Epithelial cell of proximal tubule (primary cell): ENCODE measurements around the gene RNASE1. TPM values are rescaled to one million over a fixed set of nuclear protein-coding genes. Genes with fewer than 3 reads are reported as not detected.

Experiments used
- DNase-seq: peaks from one replicate; pipeline ENCODE4 v3.0.0-alpha.2; 2011; ENCODE audit warnings: low read depth
- H3K4me3 ChIP-seq: 2 replicates; pipeline ENCODE4 v1.5.1; 2011; ENCODE audit warnings: low read depth, mild to moderate bottlenecking, low read length
- CTCF ChIP-seq: conservative IDR thresholded peaks from 2 replicates; pipeline ENCODE4 v1.5.1; 2012; ENCODE audit warnings: low read depth, mild to moderate bottlenecking, low read length
- total RNA-seq: library from RNA; depleted of rRNA; stranded (reverse); fragments of >200 nt; gene quantifications from 2 replicates; pipeline ENCODE4 v1.2.3, GENCODE V29; 2015

The RNASE1 gene
- total RNA-seq, 1 donor from 2014 or later, result 0.40 TPM

- no peak for DNase-seq
- H3K4me3 ChIP-seq, result no peak overlapping the region
- TF ChIP-seq CTCF, result no peak
These were observed 4.9 kb upstream of the RNASE1 start for GRCh38 chr14:20807304-20808161.

GRCh38 chr14:20805485-20805884 is 2.8 kb upstream of the RNASE1 start:
- DNase-seq, result no peak
- TF ChIP-seq CTCF, result no peak
- H3K4me3 ChIP-seq, result no peak overlapping the region

GRCh38 chr14:20803223-20803622 is 579 bp upstream of the RNASE1 start:
- DNase-seq, result no peak
- no peak overlapping the region for H3K4me3 ChIP-seq
- no peak for TF ChIP-seq CTCF

GRCh38 chr14:20801726-20802125 is 918 bp downstream of the RNASE1 start:
- TF ChIP-seq CTCF, result no peak
- no peak overlapping the region for H3K4me3 ChIP-seq
- no peak for DNase-seq

GRCh38 chr14:20799892-20800544 is 2.6 kb downstream of the RNASE1 start:
- H3K4me3 ChIP-seq, result no peak overlapping the region
- no peak for DNase-seq
- TF ChIP-seq CTCF, result no peak

GRCh38 chr14:20799456-20799891 is 3.2 kb downstream of the RNASE1 start:
- DNase-seq, result no peak
- no peak for TF ChIP-seq CTCF
- H3K4me3 ChIP-seq, result no peak overlapping the region
